Mesenchymal stem cell (in vitro differentiated cells and primary cell): ENCODE results near the gene PTPRA.

Source experiments
- DNase-seq: peaks from one replicate; pipeline ENCODE4 v3.0.0-alpha.2; 2013
- H2AFZ ChIP-seq: one replicate; pipeline ENCODE4 v1.6.1; 2013; ENCODE audit warnings: low read depth, mild to moderate bottlenecking, control low read depth, inconsistent platforms, low read length, moderate library complexity
- H2AK5ac ChIP-seq: 2 replicates; pipeline ENCODE4 v1.6.1; 2013; ENCODE audit warnings: low read length, moderate library complexity, mild to moderate bottlenecking, inconsistent platforms; ENCODE audit not compliant: severe bottlenecking
- H2BK120ac ChIP-seq: one replicate; pipeline ENCODE4 v1.6.1; 2013; ENCODE audit warnings: low read depth, mild to moderate bottlenecking, inconsistent platforms, low read length, moderate library complexity
- H2BK12ac ChIP-seq, 2 experiments: one replicate each; pipeline ENCODE4 v1.6.1; 2013; ENCODE audit warnings: inconsistent platforms in 2 of 2, low read length in 2 of 2, mild to moderate bottlenecking in 2 of 2, moderate library complexity in 2 of 2, control low read depth in 1 of 2
- H2BK15ac ChIP-seq: one replicate; pipeline ENCODE4 v1.6.1; 2013; ENCODE audit warnings: mild to moderate bottlenecking, low read depth, inconsistent platforms; ENCODE audit not compliant: poor library complexity, severe bottlenecking
- H2BK5ac ChIP-seq: 2 replicates; pipeline ENCODE4 v1.6.1; 2013; ENCODE audit warnings: low read depth, mild to moderate bottlenecking, low read length, control low read depth, inconsistent platforms; ENCODE audit not compliant: poor library complexity, severe bottlenecking
- H3K14ac ChIP-seq, 2 experiments: one replicate each; pipeline ENCODE4 v1.6.1; 2013; ENCODE audit warnings: inconsistent platforms in 2 of 2, low read length in 2 of 2, control low read depth in 1 of 2, mild to moderate bottlenecking in 1 of 2, moderate library complexity in 1 of 2
- H3K18ac ChIP-seq, 2 experiments: one replicate each; pipeline ENCODE4 v1.6.1; 2013; ENCODE audit warnings: inconsistent platforms in 2 of 2, low read length in 2 of 2, control low read depth in 1 of 2, low read depth in 1 of 2, mild to moderate bottlenecking in 1 of 2
- H3K23ac ChIP-seq, 2 experiments: one replicate each; pipeline ENCODE4 v1.6.1; 2013; ENCODE audit warnings: inconsistent platforms in 2 of 2, low read length in 2 of 2, mild to moderate bottlenecking in 2 of 2, moderate library complexity in 2 of 2, control low read depth in 1 of 2
- H3K27ac ChIP-seq: 2 replicates; pipeline ENCODE4 v1.5.1; 2013; ENCODE audit warnings: mild to moderate bottlenecking, moderate library complexity, low read length, control low read depth, inconsistent platforms; ENCODE audit not compliant: poor library complexity, severe bottlenecking
- H3K27me3 ChIP-seq, 2 experiments: 2 replicates each; pipeline versions ENCODE4 v1.6.1 to v1.7.0; 2013; ENCODE audit warnings: low read length in 2 of 2, mild to moderate bottlenecking in 2 of 2, moderate library complexity in 2 of 2, control low read depth in 1 of 2, inconsistent platforms in 1 of 2; ENCODE audit not compliant: control insufficient read depth in 1 of 2, insufficient read depth in 1 of 2
- H3K36me3 ChIP-seq, 2 experiments: 2 replicates each; pipeline versions ENCODE4 v1.6.1 to v1.7.0; 2013; ENCODE audit warnings: low read length in 2 of 2, control low read depth in 1 of 2, inconsistent platforms in 1 of 2, low read depth in 1 of 2, mild to moderate bottlenecking in 1 of 2; ENCODE audit not compliant: insufficient read depth in 2 of 2, control insufficient read depth in 1 of 2
- H3K4ac ChIP-seq, 2 experiments: one replicate each; pipeline ENCODE4 v1.6.1; 2013; ENCODE audit warnings: inconsistent platforms in 2 of 2, low read length in 2 of 2, mild to moderate bottlenecking in 2 of 2, moderate library complexity in 2 of 2, control low read depth in 1 of 2, low read depth in 1 of 2
- H3K4me1 ChIP-seq: 2 replicates; pipeline ENCODE4 v1.6.1; 2013; ENCODE audit warnings: low read depth, low read length, control low read depth; ENCODE audit not compliant: control insufficient read depth, insufficient read depth
- H3K4me2 ChIP-seq: 2 replicates; pipeline ENCODE4 v1.6.1; 2013; ENCODE audit warnings: low read length, mild to moderate bottlenecking, inconsistent platforms; ENCODE audit not compliant: poor library complexity, severe bottlenecking
- H3K4me3 ChIP-seq, 2 experiments: 2 replicates each; pipeline versions ENCODE4 v1.5.1 to v1.7.0; 2013; ENCODE audit warnings: low read length in 2 of 2, mild to moderate bottlenecking in 2 of 2, control low read depth in 1 of 2, low read depth in 1 of 2; ENCODE audit not compliant: insufficient read depth in 1 of 2
- H3K79me1 ChIP-seq: replicated peaks from 2 replicates; pipeline ENCODE4 v1.6.1; 2013; ENCODE audit warnings: mild to moderate bottlenecking, control low read depth, low read length, inconsistent platforms; ENCODE audit not compliant: poor library complexity, severe bottlenecking
- H3K9ac ChIP-seq: 2 replicates; pipeline ENCODE4 v1.7.0; 2013; ENCODE audit warnings: mild to moderate bottlenecking, low read length, moderate library complexity
- H3K9me3 ChIP-seq: 2 replicates; pipeline ENCODE4 v1.7.0; 2013; ENCODE audit warnings: mild to moderate bottlenecking, low read length; ENCODE audit not compliant: control insufficient read depth
- H4K8ac ChIP-seq: one replicate; pipeline ENCODE4 v1.6.1; 2013; ENCODE audit warnings: inconsistent platforms, mild to moderate bottlenecking, low read length, moderate library complexity
- H4K91ac ChIP-seq: one replicate; pipeline ENCODE4 v1.6.1; 2013; ENCODE audit warnings: mild to moderate bottlenecking, low read length, inconsistent platforms
- WGBS: methylation state at CpG from one replicate; pipeline ENCODE4 v1.1.7; 2013; ENCODE audit warnings: mixed read lengths; 5-methylcytosine and 5-hydroxymethylcytosine counted together

PTPRA gene

GRCh38 chr20:2902818-2903217 is 29.5 kb downstream of the PTPRA start:
- WGBS = 100% methylated on average over 1 of the region's 3 CpGs
- H3K9ac ChIP-seq = no peak overlapping the region
- no peak overlapping the region for H3K4me3 ChIP-seq

GRCh38 chr20:2903686-2904085 is 30.4 kb downstream of the PTPRA start:
- H3K36me3 ChIP-seq = peaks cover 0 to 5% of the 10 kb centered on the region in 2 experiments
- no peak overlapping the region for H3K27ac ChIP-seq
- no peak overlapping the region for H4K8ac ChIP-seq
- H3K4me1 ChIP-seq = no peaks in the 10 kb centered on the region
- H2BK5ac ChIP-seq = no peak overlapping the region
- no peak overlapping the region for H4K91ac ChIP-seq
- no peak overlapping the region for H3K4me2 ChIP-seq
- no peak for DNase-seq
- no peak overlapping the region for H2AK5ac ChIP-seq
- no peak overlapping the region for H2BK15ac ChIP-seq
- WGBS = 100% methylated on average over 6 of the region's 6 CpGs
- H2AFZ ChIP-seq = no peak overlapping the region
- H3K9ac ChIP-seq = no peak overlapping the region
- peaks cover 22% of the 10 kb centered on the region for H3K79me1 ChIP-seq
- no peak overlapping the region for H3K4ac ChIP-seq
- H3K4me3 ChIP-seq = no peak overlapping the region
- H3K27me3 ChIP-seq = no peaks in the 10 kb centered on the region
- no peak overlapping the region for H3K23ac ChIP-seq
- no peak overlapping the region for H3K14ac ChIP-seq
- no peaks in the 10 kb centered on the region for H3K9me3 ChIP-seq
- no peak overlapping the region for H2BK12ac ChIP-seq
- H2BK120ac ChIP-seq = no peak overlapping the region
- H3K18ac ChIP-seq = no peak overlapping the region

More at GRCh38 chr20:2902818-2903217, 29.5 kb downstream of the PTPRA start:
- Histone ChIP-seq H4K91ac (no peak overlapping the region), H3K18ac (no peak overlapping the region), H2BK15ac (no peak overlapping the region), H3K36me3 (peaks cover 0 to 5% of the 10 kb centered on the region in 2 experiments), H3K4me1 (no peaks in the 10 kb centered on the region), H3K23ac (no peak overlapping the region), H3K27ac (no peak overlapping the region), H3K79me1 (peaks cover 21% of the 10 kb centered on the region), H3K9me3 (no peaks in the 10 kb centered on the region), H3K14ac (no peak overlapping the region), H2BK120ac (no peak overlapping the region), H3K27me3 (no peaks in the 10 kb centered on the region), H2AK5ac (no peak overlapping the region), H3K4me2 (no peak overlapping the region), H3K4ac (no peak overlapping the region), H2AFZ (no peak overlapping the region), H2BK5ac (no peak overlapping the region), H2BK12ac (no peak overlapping the region), H4K8ac (no peak overlapping the region)
- DNase-seq = no peak

- H4K91ac ChIP-seq = no peak overlapping the region
- no peak overlapping the region for H2BK12ac ChIP-seq
- no peaks in the 10 kb centered on the region for H3K4me1 ChIP-seq
- no peak overlapping the region for H4K8ac ChIP-seq
- H3K4me2 ChIP-seq = no peak overlapping the region
- no peak overlapping the region for H2AK5ac ChIP-seq
- H2AFZ ChIP-seq = no peak overlapping the region
- H3K9me3 ChIP-seq = no peaks in the 10 kb centered on the region
- no peak overlapping the region for H3K23ac ChIP-seq
- no peak overlapping the region for H3K4ac ChIP-seq
- no peak overlapping the region for H3K18ac ChIP-seq
- no peak overlapping the region for H3K27ac ChIP-seq
- WGBS = 95% methylated on average over 2 of the region's 3 CpGs
- DNase-seq = no peak
- H3K14ac ChIP-seq = no peak overlapping the region
- H2BK5ac ChIP-seq = no peak overlapping the region
- no peak overlapping the region for H3K4me3 ChIP-seq
- H3K27me3 ChIP-seq = no peaks in the 10 kb centered on the region
- H3K9ac ChIP-seq = no peak overlapping the region
- peaks cover 25% of the 10 kb centered on the region for H3K79me1 ChIP-seq
- peaks cover 0 to 8% of the 10 kb centered on the region in 2 experiments for H3K36me3 ChIP-seq
- H2BK15ac ChIP-seq = no peak overlapping the region
- H2BK120ac ChIP-seq = no peak overlapping the region
These were observed 34.2 kb downstream of the PTPRA start for GRCh38 chr20:2907519-2907918.

GRCh38 chr20:2909953-2910352 is 36.7 kb downstream of the PTPRA start:
- Histone ChIP-seq H3K9ac (no peak overlapping the region), H3K79me1 (peaks cover 16% of the 10 kb centered on the region), H3K4me1 (no peaks in the 10 kb centered on the region), H3K4ac (no peak overlapping the region), H3K27me3 (no peaks in the 10 kb centered on the region), H2AFZ (no peak overlapping the region), H3K23ac (no peak overlapping the region), H3K18ac (no peak overlapping the region), H2BK12ac (no peak overlapping the region), H3K9me3 (no peaks in the 10 kb centered on the region), H4K8ac (no peak overlapping the region), H2BK5ac (no peak overlapping the region), H2BK120ac (no peak overlapping the region), H3K36me3 (peaks cover 0 to 22% of the 10 kb centered on the region in 2 experiments), H2BK15ac (no peak overlapping the region), H4K91ac (no peak overlapping the region), H3K14ac (no peak overlapping the region), H3K4me2 (no peak overlapping the region), H2AK5ac (no peak overlapping the region), H3K27ac (no peak overlapping the region), H3K4me3 (no peak overlapping the region)
- no CpG with 5 or more reads among the region's 2 CpGs for WGBS
- DNase-seq = no peak
